HG02884 (cell line): Measurements from ENCODE around the gene CCDC78.

Source experiments
- ATAC-seq: cut with Tn5 transposase; IDR thresholded peaks from one replicate; pipeline ENCODE4 v1.9.1; 2021; ENCODE audit warnings: mild to moderate bottlenecking, moderate library complexity; ENCODE audit not compliant: unreplicated experiment

Gene CCDC78

GRCh38 chr16:711548-712320 lies 14.5 kb downstream of the CCDC78 start:
- ATAC-seq = no peak

- ATAC-seq = no peak
Observed at GRCh38 chr16:711084-711483, 15.2 kb downstream of the CCDC78 start.

- no peak for ATAC-seq
Observed at GRCh38 chr16:710500-711075, 15.7 kb downstream of the CCDC78 start.

- ATAC-seq = no peak
Observed at GRCh38 chr16:709566-710499, 16.4 kb downstream of the CCDC78 start.

- no peak for ATAC-seq
Observed at GRCh38 chr16:708959-709358, 17.3 kb downstream of the CCDC78 start.

- no peak for ATAC-seq
Observed at GRCh38 chr16:708019-708418, 18.2 kb downstream of the CCDC78 start.

GRCh38 chr16:707062-707538 lies 19.1 kb downstream of the CCDC78 start:
- no peak for ATAC-seq

- no peak for ATAC-seq
Observed at GRCh38 chr16:706189-707061, 19.8 kb downstream of the CCDC78 start.

GRCh38 chr16:705431-706188 lies 20.6 kb downstream of the CCDC78 start, which contains the start of gene FBXL16:
Gene FBXL16, minus strand, starts transcription at chr16:705801. Its CDS starts 8,396 bp downstream, at chr16:697405.
- no peak for ATAC-seq

GRCh38 chr16:704552-705380 lies 21.5 kb downstream of the CCDC78 start:
- ATAC-seq = no peak

GRCh38 chr16:704047-704446 lies 22.2 kb downstream of the CCDC78 start:
- no peak for ATAC-seq

GRCh38 chr16:703406-703805 lies 22.8 kb downstream of the CCDC78 start:
- no peak for ATAC-seq

GRCh38 chr16:702341-702740 lies 23.9 kb downstream of the CCDC78 start:
- ATAC-seq = no peak

- ATAC-seq = no peak
Observed at GRCh38 chr16:700684-701584, 25.3 kb downstream of the CCDC78 start.

- no peak for ATAC-seq
Observed at GRCh38 chr16:698911-699671, 27.2 kb downstream of the CCDC78 start.

GRCh38 chr16:695355-696089 lies 30.7 kb downstream of the CCDC78 start:
- ATAC-seq = no peak
